K562 (cell line): ENCODE data around the gene EIF2S1. TPM values are rescaled to one million over a fixed set of nuclear protein-coding genes. Genes with fewer than 3 reads are reported as not detected.

ENCODE experiments used
- CBFA2T3 ChIP-seq: fragments of 450-650 bp; IDR thresholded peaks from 2 replicates; pipeline ENCODE4 v1.6.1; 2017
- CC2D1A ChIP-seq: fragments of 450-650 bp; IDR thresholded peaks from 2 replicates; pipeline ENCODE4 v1.6.1; 2017; ENCODE audit warnings: mild to moderate bottlenecking
- CCNT2 ChIP-seq: IDR thresholded peaks from 2 replicates; pipeline ENCODE4 v1.6.1; 2011; ENCODE audit warnings: borderline replicate concordance, low read depth, mild to moderate bottlenecking, moderate library complexity, mixed read lengths, low read length; ENCODE audit not compliant: insufficient read length; ENCODE audit errors: extremely low read depth
- CREBBP ChIP-seq: IDR thresholded peaks from one replicate; pipeline ENCODE4 v1.6.1; 2012; ENCODE audit warnings: low read depth, mild to moderate bottlenecking, control low read depth, inconsistent platforms, low read length
- KLF16 ChIP-seq: IDR thresholded peaks from 2 replicates; pipeline ENCODE4 v1.6.1; 2016; ENCODE audit warnings: antibody characterized with exemption
- NFE2 ChIP-seq: IDR thresholded peaks from 2 replicates; pipeline ENCODE4 v1.6.1; 2014; ENCODE audit warnings: antibody characterized with exemption, low read depth
- NRF1 ChIP-seq, 2 experiments: fragments of 450-650 bp; IDR thresholded peaks in 1 of 2; conservative IDR thresholded peaks in 1 of 2; 2 replicates each; pipeline ENCODE4 v1.6.1; 2014; ENCODE audit warnings: mild to moderate bottlenecking in 2 of 2
- PHF8 ChIP-seq: fragments of 200-600 bp; sonication (generic); IDR thresholded peaks from 2 replicates; pipeline ENCODE4 v1.6.1; 2012; ENCODE audit warnings: mixed run types, mild to moderate bottlenecking, inconsistent platforms, low read length, moderate library complexity, borderline replicate concordance
- SAFB2 ChIP-seq: fragments of 200-400 bp; formaldehyde crosslinking; IDR thresholded peaks from 2 replicates; pipeline ENCODE4 v1.6.1; 2018; ENCODE audit warnings: borderline replicate concordance, low read length, low read depth, moderate library complexity; ENCODE audit not compliant: severe bottlenecking
- SRSF7 ChIP-seq: fragments of 200-400 bp; formaldehyde crosslinking; optimal IDR thresholded peaks from 2 replicates; pipeline ENCODE3; 2017; ENCODE audit warnings: mild to moderate bottlenecking, low read depth, low read length
- TFE3 ChIP-seq: fragments of 450-650 bp; formaldehyde crosslinking; IDR thresholded peaks from 2 replicates; pipeline ENCODE4 v1.4.0; 2020; ENCODE audit warnings: mild to moderate bottlenecking, mixed read lengths
- ZFP91 ChIP-seq: sonication (generic); formaldehyde crosslinking; IDR thresholded peaks from 2 replicates; pipeline ENCODE4 v1.8.0; 2022; ENCODE audit warnings: mild to moderate bottlenecking, missing genetic modification reagents
- ZHX1 ChIP-seq: fragments of 150-350 bp; conservative IDR thresholded peaks from 2 replicates; pipeline ENCODE4 v1.6.1; 2014; ENCODE audit warnings: low read length
- ZNF23 ChIP-seq: fragments of 250-450 bp; sonication (Bioruptor Pico); IDR thresholded peaks from 2 replicates; pipeline ENCODE4 v1.4.0; 2020; ENCODE audit warnings: mild to moderate bottlenecking
- ZNF592 ChIP-seq: fragments of 450-650 bp; IDR thresholded peaks from 2 replicates; pipeline ENCODE4 v1.6.1; 2017; ENCODE audit warnings: antibody characterized with exemption, mild to moderate bottlenecking
- ZNF644 ChIP-seq: fragments of 200-800 bp; sonication (Bioruptor generic); IDR thresholded peaks from 2 replicates; pipeline ENCODE4 v1.6.1; 2016; ENCODE audit warnings: low read depth, missing genetic modification characterization, missing compliant biosample characterization
- ZNF766 ChIP-seq: fragments of 200-800 bp; sonication (Bioruptor generic); conservative IDR thresholded peaks from 2 replicates; pipeline ENCODE4 v1.6.1; 2016; ENCODE audit warnings: missing genetic modification characterization, missing compliant biosample characterization
- polyA plus RNA-seq, 8 experiments: library from polyadenylated mRNA; depleted of rRNA in 4 of 8; stranded (reverse) in 5 of 8; unstranded in 3 of 8; fragments of >200 nt; fragmentation: Nextera tagmentation in 2 of 8; fragmentation: Illumina TruSeq in 1 of 8; extraction: Ambion mirVana in 2 of 8; extraction: Trizol in 1 of 8; gene quantifications; 2 replicates each; pipeline versions ENCODE4 v1.2.1 to v1.2.3, GENCODE V29; 2011 to 2014; ENCODE audit warnings: inconsistent platforms in 1 of 8, missing spikeins in 1 of 8
- total RNA-seq, 7 experiments: library from RNA; depleted of rRNA in 6 of 7; stranded (reverse); fragments of >200 nt in 6 of 7; fragmentation: Illumina TruSeq in 2 of 7; extraction: Trizol in 2 of 7; gene quantifications; 2 replicates each; pipeline versions ENCODE4 v1.2.1 to v1.2.3, GENCODE V29; 2011 to 2021; ENCODE audit warnings: low replicate concordance in 1 of 7

The EIF2S1 gene
- total and polyA plus RNA-seq, 9 of the 15 experiments (the other 6 are each of a cell fraction or from before 2014, with no cell fraction given): 216 to 1,018 (median 332) TPM

GRCh38 chr14:67360470-67361206 is 510 bp downstream of the EIF2S1 start (continued):
- TF ChIP-seq ZNF766 (CRISPR knock-in tag) (no peak), SRSF7 (no peak), PHF8 (peak; percentile 83; the same call in 1 of the 2 replicates), NRF1 (conservative IDR thresholded peaks at IDR 0.05 in 1 of 2, IDR thresholded peaks at IDR 0.05 in 1 of 2) (no peak), ZFP91 (CRISPR knock-in tag) (no peak), CC2D1A (no peak), TFE3 (CRISPR knock-in tag) (no peak), CBFA2T3 (no peak), ZNF23 (CRISPR knock-in tag) (no peak), ZHX1 (no peak), CREBBP (no peak), NFE2 (no peak), CCNT2 (no peak), KLF16 (no peak), SAFB2 (no peak), ZNF592 (no peak), ZNF644 (tag) (no peak)
